ENCODE results near the gene DPRX. TPM values are rescaled to one million over a fixed set of nuclear protein-coding genes. Genes with fewer than 3 reads are reported as not detected.

DPRX gene
- total and polyA plus RNA-seq, 8 donors, result 1.5 TPM; not detected in 7

- no peaks in the 10 kb centered on the region for H3K4me1 ChIP-seq
- no peak overlapping the region for H3K4me3 ChIP-seq
- no peak overlapping the region for H3K27ac ChIP-seq
- 45 to 59% (median 52%) methylated on average over 8 of the region's 8 CpGs for WGBS, 5 donors
- TF ChIP-seq CTCF (IDR thresholded peaks at IDR 0.05) (no peak), POLR2AphosphoS5 (IDR thresholded peaks at IDR 0.05) (no peak)
- H3K9me3 ChIP-seq, result peaks cover 0 to 22% (median 7%) of the 10 kb centered on the region in 4 donors
- no peaks in the 10 kb centered on the region for H3K36me3 ChIP-seq
- no peak for DNase-seq
- no peaks in the 10 kb centered on the region for H3K27me3 ChIP-seq
- intact Hi-C loops (cut with DNase I; ENCODE audit: low total_unique reads), result no loop called here
Observed at GRCh38 chr19:53621885-53622740, 9.7 kb upstream of the DPRX start.

- no peak overlapping the region for H3K4me3 ChIP-seq
- H3K36me3 ChIP-seq, result no peaks in the 10 kb centered on the region
- WGBS, 5 donors, result 68 to 76% (median 75%) methylated on average over 16 of the region's 16 CpGs
- no peaks in the 10 kb centered on the region for H3K4me1 ChIP-seq
- no peak overlapping the region for H3K27ac ChIP-seq
- H3K27me3 ChIP-seq, result no peaks in the 10 kb centered on the region
- intact Hi-C loops (cut with DNase I; ENCODE audit: low total_unique reads), result no loop called here
- DNase-seq, result peak in 1 of 2 donors; percentile 8
- TF ChIP-seq POLR2AphosphoS5 (IDR thresholded peaks at IDR 0.05) (no peak), EP300 (IDR thresholded peaks at IDR 0.05) (no peak), CTCF (IDR thresholded peaks at IDR 0.05) (no peak), POLR2A (IDR thresholded peaks at IDR 0.05) (no peak)
- H3K9me3 ChIP-seq, result peaks cover 0 to 22% (median 3%) of the 10 kb centered on the region in 4 donors
Observed at GRCh38 chr19:53624771-53625545, 6.8 kb upstream of the DPRX start.

GRCh38 chr19:53626486-53626885, 5.3 kb upstream of the DPRX start:
- intact Hi-C loops (cut with DNase I; ENCODE audit: low total_unique reads), result no loop called here
- WGBS, 5 donors, result 78 to 92% (median 85%) methylated on average over 9 of the region's 9 CpGs
- no peak for DNase-seq
- Histone ChIP-seq H3K4me3 (no peak overlapping the region), H3K36me3 (no peaks in the 10 kb centered on the region), H3K27ac (no peak overlapping the region), H3K4me1 (no peaks in the 10 kb centered on the region), H3K27me3 (no peaks in the 10 kb centered on the region), H3K9me3 (peaks cover 0 to 22% (median 3%) of the 10 kb centered on the region in 4 donors)
- no peak for TF ChIP-seq EP300 (IDR thresholded peaks at IDR 0.05)

GRCh38 chr19:53626976-53627375, 4.8 kb upstream of the DPRX start:
- WGBS, 5 donors, result 30 to 56% (median 34%) methylated on average over 6 of the region's 6 CpGs
- DNase-seq, result peak in 1 of 2 donors; percentile 9
- TF ChIP-seq EP300 (IDR thresholded peaks at IDR 0.05), result no peak
- no peak for TF ChIP-seq POLR2AphosphoS5 (IDR thresholded peaks at IDR 0.05)
- TF ChIP-seq CTCF (IDR thresholded peaks at IDR 0.05), result no peak
- TF ChIP-seq POLR2A (IDR thresholded peaks at IDR 0.05), result no peak
- H3K36me3 ChIP-seq, result no peaks in the 10 kb centered on the region
- no peaks in the 10 kb centered on the region for H3K4me1 ChIP-seq
- no peak overlapping the region for H3K4me3 ChIP-seq
- no peaks in the 10 kb centered on the region for H3K27me3 ChIP-seq
- H3K9me3 ChIP-seq, result peaks cover 0 to 25% (median 5%) of the 10 kb centered on the region in 4 donors
- intact Hi-C loops (cut with DNase I; ENCODE audit: low total_unique reads), result no loop called here
- no peak overlapping the region for H3K27ac ChIP-seq
